GM21717 (cell line): ENCODE measurements around the gene TBC1D10B.

Experiments used
- ATAC-seq: cut with Tn5 transposase; IDR thresholded peaks from one replicate; pipeline ENCODE4 v1.9.1; 2021; ENCODE audit warnings: mild to moderate bottlenecking, moderate library complexity; ENCODE audit not compliant: unreplicated experiment

The TBC1D10B gene

DNA sequence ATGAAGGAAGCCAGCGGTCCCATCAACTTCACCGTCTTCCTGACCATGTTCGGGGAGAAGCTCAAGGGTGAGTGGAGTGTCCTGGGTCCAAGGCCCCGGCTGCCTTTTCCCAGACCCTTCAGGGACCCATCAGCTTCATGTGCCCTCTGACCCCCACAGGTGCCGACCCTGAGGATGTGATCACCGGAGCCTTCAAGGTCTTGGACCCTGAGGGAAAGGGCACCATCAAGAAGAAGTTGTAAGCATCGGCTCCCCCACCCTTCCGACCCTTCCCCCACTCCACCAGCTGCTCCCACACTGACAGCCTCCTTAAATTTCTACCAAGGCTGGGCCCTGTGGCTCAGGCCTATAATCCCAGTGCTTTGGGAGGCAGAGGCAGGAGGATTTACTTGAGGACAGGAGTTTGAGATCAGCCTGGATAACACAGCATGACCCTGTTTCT is 6.2 kb upstream of the TBC1D10B start:
- no peak for ATAC-seq

DNA sequence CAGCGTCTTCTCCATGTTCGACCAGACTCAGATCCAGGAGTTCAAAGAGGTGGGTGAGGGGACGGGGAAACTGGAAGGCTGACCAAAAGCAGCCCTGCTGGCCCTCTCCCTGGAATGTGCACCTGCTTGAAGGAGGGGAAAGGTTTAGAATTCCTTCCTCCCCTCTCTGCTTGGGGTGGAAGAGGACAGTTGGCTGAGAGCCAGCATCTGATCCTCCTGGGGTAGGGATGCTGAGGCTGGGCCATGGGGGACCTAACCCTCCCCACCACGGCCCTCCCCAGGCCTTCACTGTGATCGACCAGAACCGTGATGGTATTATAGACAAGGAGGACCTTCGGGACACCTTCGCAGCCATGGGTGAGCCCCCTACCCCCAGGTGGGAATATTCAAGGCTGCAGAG is 5.6 kb upstream of the TBC1D10B start:
- ATAC-seq: no peak

DNA sequence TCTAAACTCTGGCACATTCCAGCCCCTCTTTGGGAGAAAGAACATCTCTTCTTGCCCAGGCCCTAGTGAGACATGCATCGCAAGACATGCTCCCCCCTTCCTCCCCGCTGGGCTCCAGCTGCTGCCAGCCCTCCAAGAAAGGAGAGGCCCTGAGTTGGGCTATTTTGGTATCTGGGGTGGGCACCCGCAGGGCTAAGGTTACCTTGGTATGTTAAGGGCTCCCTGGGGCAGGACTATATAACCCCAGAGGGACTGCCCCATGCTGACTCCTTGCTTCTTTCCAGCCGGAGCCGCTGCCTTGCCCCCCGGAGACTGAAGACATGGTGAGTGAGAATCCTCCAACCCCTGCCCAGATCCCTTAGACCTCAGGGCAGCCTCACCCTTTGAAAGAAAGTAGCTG is 4.2 kb upstream of the TBC1D10B start, which contains the start of gene MYL11:
MYL11 (plus strand) TSS at position 265 of the 400 bp plus-strand sequence; CDS start at position 321, 56 bp downstream.
- no peak for ATAC-seq

DNA sequence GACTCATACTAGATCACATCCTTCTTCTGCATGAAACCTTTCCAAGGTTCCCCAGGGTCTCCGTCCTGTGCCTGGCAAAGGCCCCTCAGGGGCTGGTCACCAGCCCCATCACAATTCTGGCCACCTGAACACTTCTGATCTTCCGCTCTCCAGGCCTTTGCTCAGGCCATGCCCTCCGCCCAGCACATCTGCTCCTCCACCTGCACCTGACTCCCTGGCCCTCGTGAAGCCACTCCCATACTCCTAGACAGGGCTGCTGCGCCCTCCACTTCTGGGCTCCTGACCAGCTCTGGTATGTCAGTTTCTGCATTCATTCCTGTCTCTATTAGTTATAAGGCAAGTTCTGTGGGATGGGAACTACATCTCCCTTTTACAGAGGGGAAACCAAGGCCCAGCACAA is 2.4 kb upstream of the TBC1D10B start:
- no peak for ATAC-seq

DNA sequence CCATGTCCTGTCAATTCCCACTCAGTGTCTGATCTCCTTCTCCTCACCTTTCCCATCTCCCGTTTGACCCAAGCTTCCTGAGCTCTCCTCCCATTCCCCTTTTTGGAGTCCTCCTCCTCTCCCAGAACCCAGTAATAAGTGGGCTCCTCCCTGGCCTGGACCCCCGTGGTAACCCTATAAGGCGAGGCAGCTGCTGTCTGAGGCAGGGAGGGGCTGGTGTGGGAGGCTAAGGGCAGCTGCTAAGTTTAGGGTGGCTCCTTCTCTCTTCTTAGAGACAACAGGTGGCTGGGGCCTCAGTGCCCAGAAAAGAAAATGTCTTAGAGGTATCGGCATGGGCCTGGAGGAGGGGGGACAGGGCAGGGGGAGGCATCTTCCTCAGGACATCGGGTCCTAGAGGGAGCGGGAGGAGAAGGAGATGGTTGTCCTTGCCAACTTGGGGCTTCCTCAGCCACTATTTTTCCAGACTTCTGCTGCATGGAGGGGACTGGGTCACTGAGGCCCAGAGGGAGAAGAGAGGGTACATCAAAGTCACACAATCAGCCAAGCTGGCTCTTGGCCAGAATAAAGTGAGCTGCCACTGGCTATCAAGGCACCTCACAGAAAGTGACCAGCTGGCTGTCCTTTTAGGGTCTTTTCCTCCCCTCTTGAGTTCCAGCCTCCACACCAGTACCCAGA is 1.9 kb upstream of the TBC1D10B start:
- ATAC-seq: no peak

DNA sequence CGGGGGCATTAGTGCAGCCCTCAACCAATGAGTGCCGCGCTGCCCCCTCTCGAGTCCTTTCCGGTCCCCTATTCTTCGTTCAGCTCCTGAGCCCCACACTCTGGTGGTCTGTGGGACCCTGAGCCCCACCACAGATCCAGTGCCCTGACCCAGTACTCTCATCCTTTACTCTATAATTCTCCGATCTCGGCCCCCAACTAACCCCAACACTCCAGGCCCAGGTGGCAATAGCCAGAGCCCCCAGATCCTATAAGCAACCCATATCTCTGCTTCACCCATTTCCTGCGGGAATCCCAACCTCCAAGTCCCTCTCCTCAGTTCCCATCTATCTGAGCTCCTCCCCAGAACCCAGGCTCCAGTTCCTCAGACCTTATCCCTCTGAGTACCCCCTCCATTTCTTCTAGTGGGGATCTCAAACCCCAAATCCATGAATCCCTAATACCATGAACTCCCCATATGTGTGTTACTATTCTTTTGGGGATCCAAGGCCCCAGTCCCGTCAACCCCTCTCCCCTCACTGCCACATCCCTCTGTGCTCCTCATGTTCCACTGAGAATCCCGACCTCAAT is 1.0 kb upstream of the TBC1D10B start:
- no peak for ATAC-seq

DNA sequence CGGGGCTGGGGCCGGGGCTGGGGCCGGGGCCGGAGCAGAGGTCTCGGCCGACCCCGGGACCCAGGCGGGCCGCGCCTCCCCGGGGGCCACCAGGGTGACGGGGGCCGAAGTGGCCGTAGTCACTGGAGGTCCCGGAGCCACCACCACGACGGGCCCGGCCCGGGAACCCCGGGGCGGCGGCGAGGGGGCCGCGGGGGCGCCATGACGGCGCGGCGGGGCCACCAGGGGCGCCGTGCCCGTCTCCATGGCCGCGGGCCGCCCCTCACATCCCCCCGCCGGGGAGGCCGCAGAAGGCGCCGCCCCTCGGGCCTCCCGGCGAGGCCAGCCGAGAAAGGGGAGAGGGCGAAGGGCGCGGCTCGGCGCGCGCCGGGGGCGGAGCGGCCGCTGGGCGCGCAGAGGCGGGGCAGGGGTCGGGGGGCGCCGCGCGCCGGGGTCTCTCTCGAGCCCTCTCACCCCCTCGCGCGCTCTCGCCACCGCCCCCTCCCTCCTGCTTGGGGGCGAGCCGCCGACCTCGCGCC is 297 bp downstream of the TBC1D10B start:
- no peak for ATAC-seq

DNA sequence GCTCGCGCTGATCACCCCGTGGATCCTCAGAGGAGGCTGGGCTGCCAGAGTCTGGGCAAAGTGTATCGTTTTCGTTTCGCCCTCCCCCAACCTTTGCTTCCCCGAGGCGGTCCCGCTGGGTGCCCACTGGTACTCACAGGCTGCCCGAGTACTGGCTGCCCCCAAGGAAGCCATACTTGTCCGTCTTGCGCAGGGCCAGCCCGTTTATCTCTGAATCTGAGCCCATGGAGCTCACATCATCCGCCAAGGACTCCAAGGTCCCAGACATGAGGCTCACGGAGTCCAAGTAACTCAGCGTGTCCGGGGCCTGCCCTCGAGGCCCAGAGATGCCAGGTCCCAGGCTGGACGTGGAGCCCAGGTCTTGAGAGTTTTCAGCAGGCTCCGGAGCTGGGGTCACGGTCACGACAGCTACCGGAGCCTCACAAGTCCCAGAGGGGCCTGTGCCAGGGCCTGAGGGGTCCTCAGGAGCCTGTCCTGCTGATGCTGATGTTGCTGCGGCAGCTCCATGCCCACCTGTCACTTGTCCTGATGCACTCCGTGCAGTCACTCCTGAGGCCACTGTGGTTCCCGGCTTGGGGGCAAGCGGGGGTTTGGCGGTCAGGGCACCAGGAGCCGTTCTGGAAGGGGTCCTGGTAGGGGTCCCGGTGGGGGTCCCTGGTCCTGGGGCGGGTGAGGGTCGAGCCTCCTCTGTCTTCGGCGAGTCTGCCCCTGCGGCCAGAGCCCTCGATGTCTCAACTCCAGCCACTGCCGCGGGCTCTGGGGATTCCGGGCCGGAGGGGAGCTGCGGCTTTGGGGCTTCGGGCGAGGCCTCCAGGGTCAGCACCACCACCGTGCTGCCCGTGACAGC is 980 bp downstream of the TBC1D10B start:
- no peak for ATAC-seq

DNA sequence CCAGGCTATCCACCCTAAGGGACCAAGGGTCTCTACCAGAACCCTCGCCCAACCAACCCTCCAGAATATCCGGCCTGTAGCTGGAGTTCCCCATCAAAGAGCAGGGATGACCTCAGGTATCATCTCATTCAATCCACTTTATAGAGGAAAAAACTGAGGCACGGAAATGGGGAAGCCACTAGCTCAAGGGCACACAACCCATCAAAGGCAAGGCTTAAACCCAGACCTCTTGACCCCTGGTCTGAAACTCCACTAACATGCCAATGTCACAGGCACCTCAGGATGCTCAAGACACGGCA is 1.6 kb downstream of the TBC1D10B start:
- no peak for ATAC-seq

DNA sequence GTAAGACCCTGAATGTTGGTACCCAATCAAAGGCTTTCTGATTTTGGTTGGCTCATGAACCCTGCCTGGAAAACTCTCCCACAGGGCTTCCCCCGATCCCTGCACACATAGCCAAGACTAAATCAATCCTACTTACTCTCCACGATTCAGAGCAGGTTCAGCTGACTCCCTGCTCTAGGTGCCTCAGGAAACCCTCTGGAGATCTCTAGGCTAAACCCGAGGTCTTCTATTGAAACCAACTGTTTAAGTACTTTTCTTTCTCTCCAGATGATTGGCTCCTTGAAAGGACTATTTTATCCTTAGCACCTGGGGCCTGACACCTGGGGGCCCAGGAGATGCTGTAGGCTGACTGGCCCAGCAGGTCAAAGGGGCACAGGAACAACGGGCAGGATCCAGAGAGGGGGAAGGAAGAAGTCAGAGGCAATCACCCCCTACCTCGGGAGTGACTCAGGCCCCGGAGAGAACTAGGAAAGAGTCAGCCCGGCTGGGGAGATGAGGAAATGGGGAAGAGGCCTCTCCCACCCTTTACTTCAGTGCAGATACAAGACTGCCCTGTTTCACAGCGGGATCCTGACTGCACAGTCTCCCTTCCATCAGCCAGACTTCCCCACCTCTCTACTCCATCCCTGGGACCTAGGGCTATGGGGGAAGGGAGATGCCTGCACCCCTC is 2.0 kb downstream of the TBC1D10B start:
- ATAC-seq: no peak

DNA sequence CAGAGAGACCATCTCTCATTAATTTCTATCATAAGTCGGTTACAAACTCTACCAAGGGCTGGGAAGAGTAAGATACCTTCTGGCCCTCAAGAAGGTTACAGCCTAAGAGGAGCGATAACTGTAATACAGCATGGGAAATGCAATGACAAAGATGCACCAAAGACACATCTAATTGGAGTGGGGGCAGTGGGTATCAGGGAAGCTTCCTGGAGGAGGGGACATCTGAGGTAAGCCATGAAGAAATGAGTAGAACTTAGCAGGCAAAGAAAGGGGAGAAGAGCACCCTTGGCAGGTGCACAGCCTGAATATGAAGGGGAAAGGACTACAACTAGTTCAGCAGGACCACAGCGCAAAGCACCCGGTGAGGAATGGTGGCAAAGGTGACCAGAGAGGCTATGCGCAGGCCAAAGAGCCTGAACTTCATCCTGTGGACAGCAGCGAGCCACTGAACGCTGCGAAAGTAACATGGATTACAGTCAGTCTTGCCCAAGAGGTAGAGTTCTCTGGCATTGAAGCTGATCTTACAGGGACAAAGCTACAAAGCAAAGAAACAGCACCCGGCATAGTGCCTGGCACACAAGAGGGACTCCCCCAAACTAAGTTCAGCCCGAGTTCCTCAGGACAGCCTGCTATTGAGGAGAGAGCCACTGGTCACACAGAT is 2.8 kb downstream of the TBC1D10B start:
- no peak for ATAC-seq

DNA sequence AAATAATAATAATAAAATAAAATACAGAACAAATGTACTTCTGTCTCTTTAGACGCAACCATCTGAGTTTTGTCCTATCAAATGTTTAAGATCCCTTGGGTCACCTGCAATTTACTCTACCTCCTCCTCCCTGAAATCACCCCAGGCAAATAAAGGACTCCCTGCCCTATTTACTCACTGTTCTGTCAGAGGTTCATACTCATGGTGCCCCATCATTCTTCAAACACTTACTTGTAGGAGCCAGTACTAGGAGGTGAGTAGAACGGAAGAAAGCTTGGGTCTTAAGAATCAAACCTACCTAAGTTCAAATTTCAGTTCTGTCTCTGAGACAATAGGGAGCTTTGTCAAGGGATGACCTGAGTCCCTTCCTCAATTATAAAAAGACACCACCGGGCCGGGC is 3.8 kb downstream of the TBC1D10B start:
- ATAC-seq: no peak

DNA sequence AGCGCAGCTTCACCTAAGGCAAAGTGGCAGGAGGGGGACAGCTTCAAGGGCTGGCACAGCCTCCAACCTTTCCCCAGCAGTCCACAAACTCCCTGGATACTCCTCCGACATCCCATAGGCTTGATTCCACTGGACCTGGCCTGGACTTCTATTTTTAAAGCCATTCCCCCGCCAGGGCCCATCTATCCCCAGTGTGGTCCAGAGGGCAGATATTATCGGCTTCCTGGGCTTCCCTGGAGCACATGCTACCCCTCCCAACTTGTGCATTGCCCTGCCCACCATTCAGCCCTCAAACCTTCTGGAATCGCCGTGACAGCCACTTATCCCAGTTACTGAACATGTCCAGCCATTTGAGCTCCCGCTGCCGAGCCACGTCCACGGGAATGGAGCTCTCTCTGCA is 5.1 kb downstream of the TBC1D10B start:
- no peak for ATAC-seq

DNA sequence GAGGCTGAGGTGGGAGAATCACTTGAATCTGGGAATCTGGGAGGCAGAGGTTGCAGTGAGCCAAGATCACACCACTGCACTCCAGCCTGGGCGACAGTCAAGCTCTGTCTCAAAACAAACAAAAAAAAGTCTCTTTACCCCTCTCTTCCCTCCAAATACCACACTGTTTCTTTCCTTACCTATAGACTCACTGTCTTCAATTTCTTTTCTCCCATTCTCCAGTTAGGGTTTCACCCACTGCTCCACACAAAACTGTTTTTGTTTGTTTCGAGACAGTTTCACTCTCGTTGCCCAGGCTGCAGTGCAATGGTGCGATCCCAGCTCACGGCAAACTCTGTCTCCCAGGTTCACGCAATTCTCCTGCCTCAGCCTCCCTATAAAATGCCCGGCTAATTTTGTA is 9.1 kb downstream of the TBC1D10B start:
- ATAC-seq: no peak

DNA sequence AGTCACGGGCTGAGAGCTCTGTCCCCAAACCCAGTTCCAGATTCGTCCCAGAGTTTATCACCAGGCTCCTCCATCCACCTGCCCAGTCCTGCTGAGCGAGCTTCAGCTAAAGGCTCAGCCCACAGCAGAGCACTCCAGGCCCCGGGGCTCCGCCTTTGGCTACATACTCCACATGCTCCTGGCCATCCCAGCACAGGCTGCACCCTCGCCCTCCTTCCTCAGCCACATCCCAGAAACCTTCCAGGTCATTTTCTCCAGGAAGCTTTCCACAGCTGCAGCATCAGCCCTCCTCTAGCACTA is 10.5 kb downstream of the TBC1D10B start:
- no peak for ATAC-seq

DNA sequence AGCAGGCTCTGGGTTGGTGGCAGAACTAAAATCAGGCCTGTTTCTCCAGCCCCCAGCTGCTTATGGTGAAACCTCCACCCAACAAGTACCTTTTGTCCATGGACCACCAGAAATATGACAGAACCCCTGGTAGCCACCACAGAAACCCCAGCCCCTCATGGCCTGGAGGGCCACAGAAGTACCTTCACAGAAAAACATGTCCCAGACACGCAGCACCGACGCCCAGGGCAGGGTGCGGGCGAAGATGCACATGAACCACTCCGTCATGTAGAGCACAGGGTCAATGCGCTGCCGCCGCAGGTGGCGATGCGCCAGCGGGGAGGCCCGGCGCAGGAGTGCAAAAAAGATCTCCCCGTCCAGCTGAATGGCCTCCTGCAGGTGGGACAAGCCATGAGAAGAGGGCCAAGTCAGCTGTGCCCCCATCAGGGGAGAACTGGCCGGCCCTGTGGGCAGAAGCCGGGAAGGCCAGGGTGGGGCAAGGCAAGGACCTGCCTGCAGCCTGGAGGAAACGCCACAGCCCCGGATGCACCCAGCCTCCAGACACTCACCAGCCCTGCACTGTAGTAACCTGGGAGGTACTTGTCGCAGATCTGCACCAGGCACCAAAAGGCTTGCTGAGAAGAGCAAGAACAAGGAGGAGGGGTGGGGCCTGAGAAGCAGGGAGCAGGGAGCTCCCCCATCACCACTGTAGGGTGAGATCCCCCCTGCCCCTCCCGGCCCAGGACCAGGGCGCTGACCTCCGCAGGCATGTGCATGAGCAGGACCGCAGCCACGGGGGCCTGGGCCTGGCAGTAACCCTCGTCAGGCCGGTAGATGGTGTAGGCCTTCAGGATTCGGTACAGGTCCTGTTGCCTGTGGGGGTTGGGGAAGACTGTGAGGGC is 11.1 kb downstream of the TBC1D10B start:
- ATAC-seq: no peak

DNA sequence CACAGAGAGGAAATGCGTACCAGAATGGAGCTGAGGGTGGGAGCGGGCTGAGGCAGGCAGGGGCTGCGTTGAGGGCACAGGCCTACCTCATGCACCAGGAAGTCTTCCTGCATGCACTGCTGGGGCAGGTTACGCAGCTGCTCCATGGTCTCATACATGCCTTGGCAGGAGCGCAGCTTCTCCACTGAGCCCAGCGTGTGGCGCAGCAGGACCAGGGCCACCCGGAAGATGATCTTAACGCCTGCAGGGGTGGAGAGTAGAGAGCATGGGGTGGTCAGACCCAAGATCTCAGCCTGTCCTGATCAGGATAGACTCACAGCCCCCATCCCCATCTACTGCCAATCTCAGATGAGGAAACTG is 11.7 kb downstream of the TBC1D10B start:
- ATAC-seq: no peak

DNA sequence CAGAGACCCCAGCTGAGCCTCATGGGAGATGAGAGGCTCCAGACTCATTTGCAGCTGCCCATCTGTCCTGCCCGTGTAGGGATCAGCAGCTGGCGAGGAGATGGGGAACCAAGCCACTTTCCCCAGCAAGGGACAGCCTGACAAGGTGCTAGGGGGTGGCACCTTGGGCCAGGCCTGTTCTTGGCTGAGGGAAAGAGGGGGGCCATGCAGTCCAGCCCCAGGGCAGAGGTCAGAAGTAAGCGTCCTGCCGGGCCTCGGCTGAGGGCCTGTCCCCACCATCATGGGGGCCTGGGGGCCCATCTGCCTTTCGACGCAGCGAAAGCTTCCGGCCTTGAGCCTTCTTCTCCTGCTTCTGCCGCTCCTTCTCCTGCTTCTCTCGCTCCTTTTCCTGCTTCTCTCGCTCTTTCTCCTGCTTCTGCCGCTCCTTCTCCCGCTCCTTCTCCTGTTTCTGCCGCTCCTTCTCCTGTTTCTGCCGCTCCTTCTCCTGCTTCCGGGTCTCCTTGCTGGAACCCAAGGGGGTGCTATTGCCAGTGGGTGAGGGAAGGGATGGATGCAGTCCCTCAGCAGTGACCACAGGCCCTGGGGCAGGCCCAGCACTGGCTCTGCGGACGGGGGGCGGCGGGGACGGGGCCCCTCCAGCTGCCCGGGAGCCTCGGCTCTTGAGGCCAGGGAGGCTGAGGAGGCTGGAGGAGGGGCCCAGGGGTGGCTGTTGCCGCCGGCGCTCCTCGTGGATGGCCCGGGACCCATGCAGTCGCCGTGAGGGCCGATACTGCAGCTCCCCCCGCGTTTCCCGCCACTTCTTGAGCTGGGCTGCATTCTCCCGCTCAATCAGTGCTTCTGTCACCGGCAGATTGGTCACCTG is 12.3 kb downstream of the TBC1D10B start:
- ATAC-seq: no peak

DNA sequence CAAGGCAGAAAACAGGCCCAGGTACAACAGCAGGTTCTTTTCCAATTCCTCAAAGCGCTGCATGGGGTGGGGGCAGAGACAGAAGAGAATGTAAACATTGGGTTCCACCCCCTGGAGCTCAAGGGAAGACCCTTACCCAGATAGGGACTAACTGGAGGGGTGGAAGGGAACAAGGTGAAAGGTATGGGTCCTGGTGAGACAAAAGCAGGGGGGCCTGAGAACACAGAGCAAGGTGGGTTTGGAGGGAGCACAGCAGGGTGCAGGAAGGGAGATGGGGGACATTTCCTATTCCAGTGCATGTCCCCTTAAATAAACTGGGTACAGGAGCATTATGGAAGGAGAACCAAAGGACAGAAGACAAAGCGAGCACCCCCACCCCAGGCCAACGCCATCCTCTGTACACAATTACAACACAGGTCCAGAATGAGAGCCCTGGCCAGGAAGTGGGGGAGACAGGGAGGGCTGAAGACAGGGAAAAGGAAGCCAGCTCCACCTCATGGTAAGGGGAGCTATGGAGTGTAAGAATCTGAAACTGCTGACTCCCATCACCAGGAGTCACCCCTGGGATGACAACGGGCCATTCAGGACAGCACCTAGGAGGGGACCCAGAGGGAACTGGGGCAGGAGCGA is 13.1 kb downstream of the TBC1D10B start:
- ATAC-seq: no peak
